ENCODE measurements around the gene BMP8B.
A peak's percentile ranks its signal among the peaks of the same experiment; 100 is the strongest.
"Not testable (repeated sequence)": the region's sequence is repeated elsewhere in the genome, so short reads cannot be mapped to it uniquely, and the experiment has no call there.

The BMP8B gene

DNA sequence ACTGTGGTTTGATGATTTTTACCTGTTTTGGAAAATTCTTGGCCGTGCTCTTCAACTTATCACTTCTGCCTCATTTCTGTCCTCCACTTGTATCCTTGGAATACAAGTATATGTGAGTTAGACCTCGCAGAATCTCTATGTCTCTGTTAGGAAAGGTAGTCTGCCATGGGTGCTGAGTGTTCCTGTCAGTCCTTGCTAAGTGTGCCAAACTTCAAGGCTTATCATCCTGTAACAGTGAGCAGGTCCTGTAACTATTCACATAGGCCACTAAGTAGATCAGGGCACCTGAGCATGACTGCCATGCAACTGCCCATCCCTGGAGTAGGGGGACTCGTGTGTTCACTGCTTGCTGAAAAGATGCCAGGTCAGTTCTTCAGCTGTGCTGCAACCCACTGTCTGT is 24.2 kb upstream of the BMP8B start:
- DNase-seq (ENCODE audit: low read depth) = no peak

DNA sequence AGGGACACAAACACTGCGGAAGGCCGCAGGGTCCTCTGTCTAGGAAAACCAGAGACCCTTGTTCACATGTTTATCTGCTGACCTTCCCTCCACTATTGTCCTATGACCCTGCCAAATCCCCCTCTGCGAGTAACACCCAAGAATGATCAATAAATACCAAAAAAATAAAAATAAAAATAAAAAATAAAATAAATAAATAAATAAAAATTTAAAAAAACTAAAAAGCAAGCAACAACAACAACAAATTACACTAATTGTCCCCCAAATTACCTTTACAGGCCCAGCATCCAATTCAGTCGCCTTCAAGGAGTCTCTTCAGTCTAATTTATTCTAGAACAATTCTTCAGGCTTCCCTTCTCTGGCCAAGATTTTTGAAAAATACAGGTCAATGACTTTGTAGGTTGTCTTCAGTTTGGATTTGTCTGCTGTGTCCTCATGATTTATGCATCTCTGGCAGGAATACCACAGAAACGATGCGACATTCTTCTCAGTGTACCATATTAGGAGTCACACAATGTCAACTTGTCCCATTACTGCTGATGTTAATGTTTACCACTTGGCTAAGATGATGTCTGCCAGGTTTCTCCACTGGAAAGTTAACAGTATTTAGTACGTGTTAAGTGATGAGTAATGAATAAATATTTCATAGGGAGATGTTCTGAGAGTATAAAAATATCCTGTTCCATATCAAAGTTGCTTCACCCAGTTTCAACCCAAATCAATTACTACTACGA is 20.3 kb upstream of the BMP8B start:
- DNase-seq (ENCODE audit: low read depth) = peak; percentile 27

DNA sequence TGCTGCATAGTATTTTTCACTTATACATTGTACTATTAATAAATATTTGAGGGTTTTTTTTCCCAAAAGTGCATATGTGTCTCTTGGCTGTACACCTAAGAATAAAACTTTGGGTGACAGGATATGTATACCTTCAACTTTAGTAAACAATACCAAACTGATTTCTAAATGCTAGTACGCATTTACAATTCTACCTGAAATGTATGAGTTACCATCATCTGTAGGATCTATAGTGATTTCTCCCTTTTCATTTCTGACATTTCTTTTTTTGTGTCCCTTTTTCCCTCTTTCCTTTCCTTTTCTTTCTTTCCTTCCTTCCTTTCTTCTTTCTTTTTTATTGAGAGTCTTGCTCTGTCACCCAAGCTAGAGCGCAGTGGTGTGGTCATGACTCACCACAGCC is 16.7 kb upstream of the BMP8B start:
- DNase-seq (ENCODE audit: low read depth) = no peak

DNA sequence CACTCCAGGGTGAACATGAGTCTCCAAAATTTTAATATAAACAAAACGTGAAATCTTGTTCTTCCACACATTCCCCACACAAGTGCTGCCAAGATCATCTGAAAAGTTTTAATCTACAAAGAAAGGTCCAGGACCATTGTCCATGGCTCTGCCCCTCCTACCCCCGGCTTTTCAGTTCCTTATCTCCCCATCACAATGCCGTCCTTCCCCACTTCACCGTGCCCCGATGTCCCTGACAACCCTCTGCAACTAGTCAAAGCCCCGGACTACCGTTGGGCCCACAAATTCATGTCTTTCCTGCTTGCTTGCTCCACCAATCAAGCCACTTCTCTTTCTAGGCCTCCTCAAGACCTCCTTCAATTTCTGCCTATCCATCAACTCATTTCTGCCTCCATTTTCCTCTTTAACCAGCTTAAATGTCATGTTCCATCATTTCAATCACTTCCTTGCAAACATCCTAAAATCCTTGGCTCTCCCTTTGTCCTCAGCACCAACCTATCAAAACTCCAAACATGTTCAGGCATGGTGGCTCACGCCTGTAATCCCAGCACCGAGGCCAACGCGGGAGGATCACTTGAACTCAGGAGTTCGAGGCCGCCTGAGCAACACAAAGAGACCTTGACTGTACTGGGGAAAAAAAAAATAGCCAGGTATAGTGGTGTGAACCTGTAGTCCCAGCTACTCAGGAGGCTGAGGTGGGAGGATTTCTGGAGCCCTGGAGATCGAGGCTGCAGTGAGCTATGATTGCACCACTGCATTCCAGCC is 14.0 kb upstream of the BMP8B start:
- no peak for DNase-seq (ENCODE audit: low read depth)

DNA sequence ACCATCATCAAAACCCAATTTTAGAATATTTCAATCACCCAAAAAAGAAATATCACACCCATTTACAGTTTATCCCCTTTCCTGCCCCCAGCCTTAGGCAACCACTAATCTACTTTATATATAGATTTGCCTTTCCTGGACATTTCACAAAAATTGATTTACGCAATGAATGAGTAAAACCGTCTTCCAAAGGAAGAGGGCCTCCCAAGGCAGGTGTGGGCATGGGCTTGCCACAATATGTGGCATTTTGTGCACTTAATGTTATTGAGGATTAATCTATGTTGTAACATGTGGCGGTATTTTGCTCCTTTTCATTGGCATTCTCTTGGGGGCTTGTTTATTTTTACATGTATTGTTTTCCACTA is 11.8 kb upstream of the BMP8B start:
- no peak for DNase-seq (ENCODE audit: low read depth)

DNA sequence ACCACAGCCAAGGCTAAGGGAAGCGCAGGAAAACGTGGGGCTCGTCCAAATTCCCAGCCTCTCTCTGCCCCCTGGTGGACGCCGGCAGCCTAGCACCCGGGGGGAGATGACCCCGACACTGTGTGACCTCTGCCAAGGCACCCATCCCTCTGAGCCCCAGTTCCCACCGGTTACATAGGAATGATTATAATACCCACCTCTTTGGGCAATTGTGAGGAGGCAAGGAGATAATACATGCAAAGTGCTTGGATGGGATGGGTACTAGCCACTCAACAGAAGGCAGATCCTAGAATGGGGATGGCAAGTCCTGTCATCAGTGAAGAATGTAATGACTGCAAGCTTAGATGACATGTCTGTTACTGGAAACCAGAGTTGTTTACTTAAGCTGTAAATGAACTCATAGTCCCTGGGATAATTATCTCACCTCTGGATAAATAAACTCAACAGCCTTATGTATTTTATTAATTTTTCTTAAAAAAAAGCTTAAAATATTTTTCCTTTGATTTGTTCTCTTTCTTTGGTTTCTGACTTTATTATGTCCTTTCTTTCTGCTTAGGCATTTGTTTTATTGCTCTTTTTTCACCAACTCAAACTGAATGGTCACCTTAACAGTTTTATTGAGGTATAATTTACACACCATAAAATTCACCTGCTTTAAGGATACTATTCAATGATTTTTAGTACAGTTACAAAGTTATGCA is 11.3 kb upstream of the BMP8B start:
- peak; percentile 91 for DNase-seq (ENCODE audit: low read depth)

DNA sequence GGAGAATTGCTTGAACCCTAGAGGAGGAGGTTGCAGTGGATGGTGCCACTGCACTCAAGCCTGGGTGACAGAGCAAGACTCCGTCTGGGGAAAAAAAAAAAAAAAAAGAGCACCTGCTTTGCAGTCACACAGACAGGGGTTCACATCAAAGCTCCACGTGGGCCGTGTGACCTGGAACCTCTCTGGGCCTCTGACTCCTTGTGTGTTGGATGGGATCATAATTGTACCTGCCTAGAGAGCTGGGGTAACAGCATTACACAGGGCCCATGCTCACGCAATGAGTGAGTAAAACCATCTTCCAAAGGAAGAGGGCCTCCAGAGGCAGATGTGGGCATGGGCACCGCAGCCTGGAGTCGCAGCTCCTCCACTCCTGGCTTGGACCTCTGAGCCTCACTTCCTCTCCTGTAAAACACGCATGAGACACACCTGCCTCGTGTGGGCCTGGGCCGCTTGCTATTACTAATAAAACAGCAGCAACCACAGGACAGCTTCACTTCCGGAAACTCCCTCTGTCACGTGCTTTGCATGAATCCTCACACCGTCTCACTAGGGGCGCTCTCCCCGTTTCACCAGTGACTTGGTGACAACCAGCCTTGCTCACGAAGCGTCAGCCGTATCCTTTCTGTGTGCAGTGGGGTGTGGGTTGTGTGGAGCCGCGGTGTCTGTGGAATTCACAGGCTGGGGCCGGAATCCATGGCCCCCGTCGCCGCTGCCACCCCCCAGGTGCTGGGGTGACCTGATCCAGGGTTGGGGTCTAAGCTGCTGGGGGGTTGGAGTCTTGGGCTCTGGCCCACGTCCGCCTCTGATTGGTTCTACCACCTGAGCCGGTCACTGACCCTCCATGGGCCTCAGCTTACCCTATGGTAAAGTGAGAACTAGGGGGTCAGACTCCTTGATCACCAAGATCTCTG is 10.4 kb upstream of the BMP8B start:
- DNase-seq (ENCODE audit: low read depth) = peak; percentile 72

DNA sequence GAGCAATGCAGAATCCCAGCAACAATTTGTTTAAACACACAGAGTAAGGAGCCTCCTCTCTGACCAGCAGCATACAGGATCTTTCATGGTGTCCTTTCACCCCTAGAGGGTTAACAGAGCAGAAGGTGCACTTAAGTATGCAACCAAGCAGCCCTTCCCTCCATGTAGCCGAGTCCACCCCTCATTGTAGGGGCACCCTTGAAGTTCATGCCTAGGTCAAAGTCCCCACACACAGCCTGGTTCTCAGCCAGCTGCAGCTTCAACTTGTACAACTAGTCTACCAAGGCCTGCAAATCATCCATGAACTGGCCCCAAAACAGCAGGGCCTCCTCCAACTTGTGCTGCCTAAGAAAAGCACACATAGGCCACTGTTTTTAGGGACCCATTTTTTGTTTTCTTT is 7.0 kb upstream of the BMP8B start:
- no peak for DNase-seq (ENCODE audit: low read depth)

DNA sequence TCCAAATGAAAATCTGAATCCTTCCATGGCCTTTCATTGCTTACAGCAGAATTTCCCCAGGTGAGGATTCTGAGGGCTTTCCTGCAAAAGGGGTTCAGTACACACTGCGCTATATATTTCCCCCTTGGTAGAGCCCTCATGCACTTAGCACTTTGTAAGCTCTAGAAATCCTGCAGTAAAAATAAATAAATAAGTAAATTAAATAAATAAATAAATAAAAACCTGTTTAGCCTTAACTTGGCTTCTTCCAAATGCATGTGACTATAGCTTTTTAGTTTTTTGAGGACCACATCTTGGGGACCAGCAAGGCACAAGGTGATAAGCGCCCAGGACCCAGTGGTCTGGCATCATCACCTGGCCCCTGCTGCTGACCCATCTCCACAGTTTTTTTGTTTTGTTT is 3.2 kb upstream of the BMP8B start:
- no peak for DNase-seq (ENCODE audit: low read depth)

DNA sequence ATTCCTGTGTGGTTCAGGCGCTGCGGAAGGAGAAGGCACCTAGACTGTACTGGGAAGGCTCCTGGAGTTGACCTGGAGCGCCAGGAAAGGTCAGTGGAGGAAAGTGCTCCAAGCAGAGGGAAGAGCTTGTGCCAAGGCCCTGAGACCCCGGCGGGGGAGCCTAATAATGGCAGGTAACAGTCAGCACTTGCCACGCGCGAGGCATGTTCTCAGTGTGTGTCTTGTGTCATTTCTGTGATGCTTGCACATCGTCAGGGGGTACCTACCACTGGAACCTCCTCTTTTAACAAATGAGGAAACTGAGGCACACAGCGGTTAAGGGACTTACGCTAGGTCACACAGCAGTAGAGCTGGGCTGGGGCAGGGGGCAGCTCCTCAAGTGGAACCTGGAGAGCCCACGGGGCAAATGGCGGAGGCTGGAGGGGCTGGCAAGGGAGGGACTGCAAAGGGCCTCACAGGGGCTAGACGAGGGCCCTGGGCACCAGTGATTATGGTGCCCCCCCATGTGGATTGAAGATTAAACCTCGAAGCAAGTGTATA is 976 bp upstream of the BMP8B start:
- no peak for DNase-seq (ENCODE audit: low read depth)

DNA sequence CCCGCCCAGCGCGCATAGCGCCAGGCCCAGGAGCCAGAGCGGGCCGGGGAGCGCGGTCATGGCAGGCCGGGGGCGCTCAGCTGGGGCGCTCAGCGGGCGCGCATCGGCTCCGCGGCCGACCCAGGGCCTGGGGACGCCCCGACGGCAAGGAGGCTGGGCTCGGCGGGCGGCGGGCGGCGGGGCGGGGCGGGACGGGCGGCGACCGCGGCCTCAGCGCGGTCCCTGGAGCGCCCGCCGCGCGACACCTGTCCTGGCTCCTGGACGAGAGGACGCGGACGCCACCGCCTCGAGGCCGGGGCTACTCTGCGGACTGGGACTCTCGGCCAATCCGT is 273 bp downstream of the BMP8B start:
- no peak for DNase-seq (ENCODE audit: low read depth)

DNA sequence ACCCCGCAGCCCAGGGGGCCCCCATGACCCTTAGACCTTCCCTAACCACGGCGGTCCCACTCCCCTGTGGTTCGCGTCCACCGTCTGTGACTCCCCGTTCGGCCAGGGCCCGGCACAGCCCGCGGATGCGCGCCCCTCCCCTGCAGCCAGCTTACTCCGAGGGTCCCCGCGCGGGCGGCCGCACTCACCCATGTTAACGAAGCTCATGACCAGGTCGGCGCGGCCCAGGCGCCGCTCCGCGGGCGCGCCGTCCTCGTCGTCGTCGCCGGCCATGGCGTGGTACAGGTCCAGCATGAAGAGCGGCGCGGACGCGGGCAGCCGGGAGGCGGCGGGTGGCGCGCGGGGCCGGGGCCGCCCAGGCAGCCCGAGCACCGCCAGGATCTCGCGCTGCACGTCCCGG is 701 bp downstream of the BMP8B start:
- not testable (repeated sequence) for DNase-seq (ENCODE audit: low read depth)

DNA sequence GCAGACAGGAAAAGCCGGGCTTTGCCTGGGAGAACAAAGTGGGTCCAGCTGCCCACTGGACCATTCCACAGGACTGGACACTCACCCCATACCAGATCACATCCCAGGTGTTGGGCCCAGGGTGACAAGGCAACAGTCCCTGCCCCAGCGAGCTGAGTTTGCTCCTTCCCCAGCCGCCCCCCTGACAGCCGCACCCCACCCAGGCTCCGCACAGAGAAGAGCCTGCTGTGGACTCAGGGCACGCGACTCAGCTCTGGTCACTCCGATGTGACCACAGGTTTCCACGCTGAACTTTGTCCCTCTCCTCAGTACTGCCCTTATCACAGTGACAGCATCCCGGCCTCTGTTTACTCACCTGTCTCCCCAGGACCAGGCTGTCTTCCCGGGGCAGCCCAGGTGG is 1.2 kb downstream of the BMP8B start:
- DNase-seq (ENCODE audit: low read depth) = no peak

DNA sequence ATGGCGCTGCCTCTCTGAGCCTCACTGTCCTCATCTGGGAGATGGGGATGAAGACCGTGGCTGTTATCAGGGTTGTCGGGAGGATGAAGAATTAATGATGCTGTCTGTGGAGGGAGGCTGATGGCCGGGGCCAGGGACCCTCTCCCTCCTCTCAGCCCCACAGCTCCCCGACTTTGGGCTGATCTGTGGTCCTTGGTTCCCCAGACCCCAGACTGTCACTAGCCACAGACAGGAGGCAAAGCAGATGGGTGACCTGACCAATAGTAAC is 1.6 kb downstream of the BMP8B start:
- DNase-seq (ENCODE audit: low read depth) = not testable (repeated sequence)

DNA sequence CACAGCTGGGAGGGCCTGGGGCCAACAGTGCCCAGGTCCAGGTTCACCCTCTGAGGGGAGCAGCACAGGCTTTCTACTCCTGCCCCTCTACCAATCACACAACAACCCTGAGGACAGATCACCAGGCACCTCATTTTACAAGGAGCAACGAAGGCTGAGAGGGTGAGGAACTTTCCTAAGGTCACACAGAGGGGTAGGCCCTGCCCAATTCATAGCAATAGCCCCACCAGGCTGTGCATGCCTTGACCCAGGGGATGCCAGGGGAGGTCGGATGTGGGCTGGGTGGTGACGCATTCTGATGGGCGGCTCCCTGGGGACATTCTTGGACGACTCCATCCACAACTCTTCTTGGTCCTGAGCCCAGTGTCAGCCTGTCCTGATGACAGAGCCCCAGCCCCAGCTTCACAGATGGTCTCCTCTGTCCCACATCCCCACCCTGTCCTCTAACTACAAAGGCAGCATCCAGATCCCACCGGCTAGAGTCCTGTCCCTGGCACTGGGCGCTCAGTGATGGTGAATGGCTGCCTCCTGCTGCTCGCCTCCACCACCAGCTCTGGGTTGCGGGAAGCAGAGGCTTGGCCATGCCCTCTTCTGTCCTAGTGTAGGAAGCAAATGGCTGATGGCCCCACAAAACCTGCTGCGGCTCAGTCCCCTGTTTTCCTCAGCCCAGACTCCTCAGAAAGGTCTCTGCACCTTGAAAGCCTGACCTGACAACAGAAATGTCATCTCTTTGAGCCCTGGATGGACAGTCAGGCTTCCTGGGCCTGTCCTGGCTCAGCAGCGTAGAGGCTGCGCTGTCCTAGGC is 2.2 kb downstream of the BMP8B start:
- DNase-seq (ENCODE audit: low read depth) = not testable (repeated sequence)

DNA sequence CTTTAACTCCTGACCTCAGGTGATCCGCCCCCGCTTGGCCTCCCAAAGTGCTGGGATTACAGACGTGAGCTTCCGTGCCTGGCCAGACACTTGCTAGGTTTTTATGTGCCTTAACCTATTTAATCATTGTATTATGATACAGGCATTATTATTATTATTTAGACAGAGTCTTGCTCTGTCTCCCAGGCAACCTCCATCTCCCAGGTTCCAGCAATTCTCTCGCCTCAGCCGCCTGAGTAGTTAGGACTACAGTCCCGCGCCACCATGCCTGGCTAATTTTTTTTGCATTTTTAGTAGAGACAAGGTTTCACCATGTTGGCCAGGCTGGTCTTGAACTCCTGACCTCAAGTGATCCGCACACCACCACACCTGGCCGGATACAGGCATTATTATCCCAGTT is 6.0 kb downstream of the BMP8B start:
- DNase-seq (ENCODE audit: low read depth) = not testable (repeated sequence)

DNA sequence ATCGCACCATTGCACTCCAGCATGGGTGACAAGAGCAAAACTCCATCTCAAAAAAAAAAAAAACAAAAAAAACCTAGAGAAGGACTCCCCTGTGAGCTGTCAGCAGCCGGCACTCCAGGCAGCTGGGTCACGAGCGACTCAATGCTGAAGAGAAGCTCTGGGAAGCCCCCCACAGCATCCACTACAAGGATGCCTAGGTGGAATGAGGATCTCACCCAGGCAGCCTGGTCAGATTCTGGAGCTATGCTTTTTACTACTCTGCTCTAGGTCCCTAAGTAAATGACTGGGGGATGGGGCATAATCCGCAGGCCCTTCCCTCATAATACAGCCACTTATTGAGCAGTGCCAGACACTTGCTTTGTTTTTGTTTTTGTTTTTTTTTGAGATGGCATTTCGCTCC is 6.6 kb downstream of the BMP8B start:
- no peak for DNase-seq (ENCODE audit: low read depth)

DNA sequence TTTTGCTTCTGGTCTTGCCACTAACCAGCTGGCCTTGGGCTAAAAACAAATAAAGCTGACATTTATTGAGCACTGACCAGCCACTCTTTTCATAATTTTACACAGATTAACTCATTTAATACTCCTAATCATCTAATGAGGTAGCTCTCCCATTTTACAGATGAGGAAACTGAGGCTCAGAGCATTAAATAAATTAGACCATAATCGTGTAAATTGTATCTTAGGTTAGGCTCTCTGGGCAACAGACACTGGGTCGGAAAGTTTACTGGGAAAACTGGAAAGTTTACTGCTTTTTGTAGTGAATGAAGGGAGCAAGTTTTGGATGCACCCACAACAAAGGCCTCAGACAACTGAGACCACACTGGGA is 7.3 kb downstream of the BMP8B start:
- DNase-seq (ENCODE audit: low read depth) = no peak

DNA sequence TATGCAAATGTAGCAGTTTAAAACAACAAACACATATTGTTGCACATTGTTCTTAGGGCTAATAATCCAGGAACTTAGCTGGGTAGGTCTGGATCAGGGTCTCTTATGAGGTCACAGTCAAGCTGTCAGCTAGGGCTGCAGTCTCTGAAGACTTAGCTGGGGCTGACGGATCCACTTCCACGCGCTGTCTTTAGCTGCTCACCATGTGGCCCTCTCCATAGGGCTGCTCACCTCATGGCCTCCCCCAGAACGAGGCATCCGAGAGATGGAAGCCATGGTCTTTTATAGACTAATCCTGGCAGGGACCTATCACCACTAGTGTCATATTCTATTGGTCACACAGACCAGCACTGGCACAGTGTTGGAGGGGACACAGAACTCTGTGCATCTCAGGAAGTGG is 8.8 kb downstream of the BMP8B start:
- DNase-seq (ENCODE audit: low read depth) = no peak

DNA sequence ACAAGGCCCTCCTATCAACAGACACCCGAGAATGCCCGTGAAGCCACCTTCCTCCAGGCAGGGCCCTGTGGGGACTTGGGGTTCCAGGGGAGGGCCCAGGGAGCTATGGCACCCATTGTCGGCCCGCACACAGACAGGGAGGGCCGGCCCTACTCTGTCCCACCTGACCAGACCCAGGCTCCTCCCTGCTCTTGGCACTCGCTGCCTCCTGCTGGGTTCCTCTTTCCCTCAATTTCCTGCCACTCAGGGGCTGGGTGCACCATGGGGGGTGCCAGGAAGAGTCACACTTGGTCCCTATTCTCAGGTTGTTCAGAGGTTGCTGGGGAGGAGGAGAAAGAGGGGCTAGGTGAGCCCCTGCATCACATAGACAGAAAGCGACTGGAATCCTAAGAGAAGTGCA is 9.5 kb downstream of the BMP8B start:
- DNase-seq (ENCODE audit: low read depth) = no peak

DNA sequence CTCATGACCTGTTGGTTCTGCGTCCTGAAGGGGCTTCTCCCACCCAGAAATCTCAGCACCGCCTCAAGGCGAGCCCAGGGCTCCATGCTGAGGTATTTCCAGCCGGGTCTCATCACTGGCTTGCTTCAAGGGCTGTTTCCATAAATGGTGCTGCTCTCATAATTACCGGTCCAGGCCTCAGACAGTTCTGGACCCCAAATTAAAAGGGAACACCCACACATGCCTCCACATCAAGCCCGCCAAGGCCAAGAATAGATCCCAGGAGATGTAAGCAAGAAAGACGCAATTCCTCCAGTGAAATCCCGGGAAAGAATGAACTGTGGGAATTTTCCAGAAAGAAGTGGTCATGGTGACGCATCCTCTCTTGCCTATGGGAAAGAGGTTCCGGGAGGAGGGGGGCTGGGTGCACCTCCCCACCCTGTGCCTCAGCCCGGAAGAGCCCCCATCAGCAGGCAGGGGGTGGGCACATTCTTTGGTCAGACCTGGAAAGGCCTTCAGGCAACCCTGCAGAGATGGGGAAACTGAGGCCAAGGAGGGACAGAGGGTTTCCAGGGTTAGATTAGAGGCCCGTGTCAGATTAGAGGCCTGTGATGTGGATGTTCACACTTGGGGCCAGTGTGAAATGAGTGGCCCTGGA is 10.1 kb downstream of the BMP8B start:
- DNase-seq (ENCODE audit: low read depth) = peak; percentile 4

Measured in EH (cell line).